ENCODE results near the gene APBA2.

- TF ChIP-seq CTCF (IDR thresholded peaks at IDR 0.05) (no peak), POLR2AphosphoS5 (IDR thresholded peaks at IDR 0.05) (no peak), EP300 (IDR thresholded peaks at IDR 0.05; ENCODE audit: low read depth) (no peak), POLR2A (IDR thresholded peaks at IDR 0.05) (no peak)
Observed at GRCh38 chr15:28932361-28932760, 46.6 kb downstream of the APBA2 start.

All from transverse colon (tissue), 4 donors.